NOMO-1 treated with DMSO at 0.1 percent for 48 hours (cell line): ENCODE data around the gene RIOK1.

Experiments used
- DNase-seq: peaks from one replicate; lab custom pipeline; 2025; ENCODE audit not compliant: unreplicated experiment; lab: John Stamatoyannopoulos, UW

Gene RIOK1

DNA sequence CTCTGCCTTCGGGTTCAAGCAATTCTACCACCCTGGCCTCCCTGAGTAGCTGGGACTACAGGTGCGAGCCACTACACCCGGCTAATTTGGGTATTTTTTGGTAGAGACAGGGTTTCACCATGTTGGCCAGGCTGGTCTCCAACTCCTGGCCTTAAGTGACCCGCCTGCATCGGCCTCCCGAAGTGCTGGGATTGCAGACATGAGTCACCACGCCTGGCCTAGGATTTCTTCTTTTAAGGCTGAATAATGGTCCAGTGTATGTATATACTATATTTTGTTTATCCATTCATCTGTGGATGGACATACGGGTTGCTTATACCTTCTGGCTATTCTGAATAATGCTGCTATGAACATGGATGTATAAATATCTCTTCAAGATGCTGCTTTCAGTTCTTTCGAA is 17.1 kb downstream of the RIOK1 start:
- DNase-seq = no peak

DNA sequence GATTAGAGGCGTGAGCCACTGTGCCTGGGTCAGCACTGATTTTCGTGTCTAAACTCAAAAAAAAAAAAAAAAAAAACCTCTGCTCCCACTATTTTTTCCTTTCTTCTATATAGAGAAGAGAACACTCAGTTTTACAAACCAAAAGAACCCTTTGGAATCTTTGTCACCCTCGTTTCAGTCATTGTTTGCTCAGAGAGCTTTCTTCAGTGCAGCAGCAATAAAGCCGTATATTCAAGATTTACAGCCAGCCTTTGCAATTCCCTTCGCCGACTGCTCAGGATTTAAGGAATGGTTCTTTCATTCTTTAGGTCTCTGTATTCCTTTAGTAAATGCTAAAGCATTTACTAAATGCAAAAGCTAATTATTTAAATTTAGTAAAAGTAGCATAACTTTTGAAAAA is 20.1 kb downstream of the RIOK1 start:
- DNase-seq = no peak

DNA sequence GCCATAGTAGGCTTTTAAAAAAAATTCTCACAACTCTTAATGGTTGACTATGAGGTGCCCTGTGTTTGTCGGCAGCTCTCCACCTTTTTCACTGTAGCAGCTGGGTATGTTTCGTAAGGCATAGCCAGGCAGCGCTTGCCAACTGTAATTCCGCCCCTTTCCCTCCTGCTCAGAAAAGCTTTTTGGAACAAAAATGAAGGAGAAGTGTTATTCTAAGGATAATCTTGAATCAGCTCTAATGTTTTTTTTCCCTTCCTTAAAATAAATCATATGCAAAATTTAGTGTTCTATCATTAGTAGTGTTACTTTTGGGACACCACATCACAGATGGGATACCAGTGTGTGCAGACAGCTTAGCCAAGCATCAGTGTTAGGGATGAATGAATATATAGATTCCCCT is 21.2 kb downstream of the RIOK1 start:
- DNase-seq = no peak

DNA sequence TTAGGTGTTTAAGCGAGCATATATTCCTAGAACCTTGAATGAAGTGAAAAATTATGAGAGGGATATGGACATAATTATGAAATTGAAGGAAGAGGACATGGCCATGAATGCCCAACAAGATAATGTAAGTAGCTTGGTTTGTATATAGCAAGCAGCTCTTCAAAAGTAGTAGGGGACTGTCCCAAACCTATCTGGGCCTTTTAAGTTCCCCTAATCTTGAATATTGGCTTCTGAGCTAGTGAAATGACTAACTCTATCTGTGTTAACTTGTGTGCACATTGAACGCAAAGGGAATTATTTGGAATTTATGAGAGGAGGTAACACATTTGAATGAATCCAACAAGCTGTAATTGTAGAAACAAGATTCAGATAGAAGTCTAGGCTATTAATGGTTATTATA is 21.7 kb downstream of the RIOK1 start:
- DNase-seq = no peak

DNA sequence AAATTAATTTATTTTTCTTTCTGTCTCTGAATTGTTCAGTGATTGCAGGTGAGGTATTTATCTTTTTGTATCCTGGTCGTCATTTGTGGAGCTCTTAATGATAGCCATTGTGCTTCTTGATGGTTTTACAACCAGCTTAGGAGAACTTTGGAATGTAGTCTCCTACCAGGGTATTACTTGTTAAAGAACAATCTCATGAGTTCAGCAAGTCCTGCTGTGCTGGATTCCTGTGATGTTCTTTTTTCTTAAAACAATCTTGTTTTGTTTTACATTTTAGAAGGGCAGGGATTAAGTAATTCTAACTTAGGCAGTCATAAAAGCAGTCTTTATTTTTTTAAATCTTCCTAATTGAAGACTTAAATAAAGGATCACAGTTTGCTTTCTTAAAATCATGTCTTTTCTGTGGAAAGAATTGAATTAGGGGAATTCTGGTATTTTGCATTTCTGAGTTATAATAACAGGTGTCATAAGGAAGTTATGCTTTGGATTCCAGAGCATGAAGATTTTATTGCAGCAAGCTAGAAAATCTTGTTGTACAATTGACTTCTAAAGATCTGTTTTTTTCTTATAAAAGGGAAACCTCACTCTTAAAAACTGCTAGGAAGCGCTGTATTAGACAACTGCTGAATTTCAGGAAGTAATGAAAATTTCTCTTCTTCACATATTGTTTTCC is 23.7 kb downstream of the RIOK1 start:
- DNase-seq = no peak

DNA sequence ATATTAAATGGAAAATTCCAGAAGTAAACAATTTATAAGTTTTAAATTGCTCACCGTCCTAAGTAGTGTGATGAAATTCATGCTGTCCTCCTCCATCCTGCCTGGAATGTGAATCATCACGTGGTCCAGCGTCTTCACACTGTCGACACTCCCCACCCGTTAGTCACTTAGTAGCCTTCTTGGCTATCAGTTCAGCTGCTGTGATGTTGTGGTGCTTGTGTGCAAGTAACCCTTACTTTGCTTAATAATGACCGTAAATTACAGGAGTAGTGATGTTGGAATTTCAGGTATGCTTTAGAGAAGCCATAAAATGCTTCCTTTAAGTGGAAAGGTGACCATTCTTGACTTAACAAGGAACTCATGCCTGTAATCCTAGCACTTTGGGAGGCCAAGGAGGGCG is 25.2 kb downstream of the RIOK1 start:
- DNase-seq = no peak

DNA sequence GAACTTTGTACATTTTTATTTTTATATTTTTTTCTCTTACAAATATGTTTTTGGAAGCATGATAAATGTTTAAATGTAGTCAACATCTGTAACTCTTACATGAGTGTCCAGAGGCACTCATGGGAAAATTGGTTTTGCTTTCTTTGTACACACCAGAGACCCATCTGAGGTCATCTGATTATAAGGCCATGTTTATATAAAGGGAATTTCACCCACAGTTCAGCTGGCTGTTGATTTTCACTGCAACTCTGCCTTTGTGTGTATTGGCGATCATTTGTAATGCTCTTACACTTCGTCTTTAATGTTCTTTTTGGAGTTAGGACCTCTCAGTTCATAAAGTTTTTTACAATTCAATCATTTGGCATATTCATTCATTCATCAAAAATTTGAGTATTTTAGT is 28.1 kb downstream of the RIOK1 start:
- no peak for DNase-seq

DNA sequence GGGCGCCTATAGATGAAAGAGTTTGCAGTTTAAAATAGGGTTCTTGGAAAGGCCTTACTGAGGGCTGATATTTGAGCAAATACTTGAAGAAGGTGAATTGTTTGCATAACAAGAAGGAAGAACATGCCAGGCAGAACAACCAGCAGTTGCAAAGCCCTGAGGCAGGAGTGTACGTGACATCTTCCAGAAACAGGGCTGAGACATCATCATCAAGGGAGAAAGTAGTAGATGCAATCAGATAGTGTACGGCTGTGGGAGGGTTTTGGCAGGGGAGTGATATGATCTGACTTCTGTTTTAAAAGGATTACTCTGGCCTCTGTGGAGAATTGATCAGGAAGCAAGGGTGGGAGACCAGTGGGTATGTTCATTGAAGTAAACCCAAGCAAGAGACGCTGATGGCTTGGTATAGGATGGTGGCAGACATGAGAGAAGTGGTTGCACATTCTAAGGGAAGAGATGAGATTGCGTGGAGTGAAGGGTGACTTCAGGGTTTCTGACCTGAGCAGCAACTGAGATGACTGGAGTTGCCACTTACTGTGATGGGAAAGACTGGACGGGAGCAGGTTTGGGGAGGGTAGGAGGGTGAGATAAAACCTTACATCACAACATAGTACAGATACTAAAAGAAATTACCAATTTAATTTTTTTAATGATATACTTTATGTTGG is 28.8 kb downstream of the RIOK1 start:
- DNase-seq = no peak

DNA sequence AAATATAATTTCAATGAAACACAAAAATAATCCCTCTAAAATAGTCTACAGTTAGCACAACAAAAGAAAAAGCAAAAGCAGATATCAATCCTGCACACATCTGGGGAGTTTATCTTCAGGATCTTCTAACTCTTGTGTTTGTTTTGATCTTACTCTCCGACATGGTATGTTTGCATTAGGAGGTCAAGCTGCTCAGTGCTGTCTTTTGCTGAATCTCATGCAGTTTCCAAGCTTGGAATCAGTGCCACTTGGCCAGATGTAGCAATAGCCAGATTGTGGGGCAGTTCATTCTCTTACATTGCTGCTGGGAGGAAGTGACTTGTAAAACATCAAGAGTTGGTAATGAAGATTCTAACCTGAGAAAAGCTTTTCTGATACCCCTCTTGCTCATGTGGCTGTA is 29.5 kb downstream of the RIOK1 start:
- no peak for DNase-seq

DNA sequence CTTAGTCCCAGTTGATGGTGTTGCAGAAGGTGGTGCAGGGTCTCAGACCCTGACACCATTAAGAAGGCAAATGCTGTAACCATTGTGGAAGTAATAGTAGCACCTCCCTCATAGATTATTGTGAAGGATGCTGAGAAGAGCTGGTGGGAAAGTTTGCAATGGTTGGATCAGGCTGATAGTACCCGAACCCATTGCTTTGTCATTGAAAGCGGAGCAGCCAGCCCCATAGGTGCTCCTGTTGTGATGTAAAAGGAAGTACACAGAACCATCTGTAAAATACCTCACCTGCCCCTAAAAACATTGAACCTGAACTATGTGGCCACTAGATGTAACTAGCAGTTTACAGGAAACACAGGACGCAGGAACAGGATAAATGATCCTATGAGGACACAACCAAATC is 31.5 kb downstream of the RIOK1 start:
- DNase-seq = no peak

DNA sequence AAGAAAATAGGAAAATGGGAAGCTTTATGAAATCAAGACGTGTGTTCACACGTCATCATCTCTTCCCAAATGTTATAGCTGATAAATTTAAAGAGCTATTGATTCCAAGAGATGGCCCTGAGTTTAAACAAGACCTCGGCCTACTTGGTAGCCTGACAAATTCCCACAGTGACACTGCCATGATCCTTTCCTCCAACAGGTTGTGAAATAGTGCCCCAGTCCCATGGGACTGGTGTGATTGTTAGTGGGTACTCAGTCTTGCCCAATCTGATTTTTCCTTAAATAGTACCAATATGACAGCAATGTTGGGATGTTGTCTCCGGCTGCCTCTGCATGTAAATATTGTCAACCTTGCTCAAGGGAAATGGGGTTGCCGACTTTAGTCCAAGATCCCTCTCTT is 34.5 kb downstream of the RIOK1 start:
- DNase-seq = no peak

DNA sequence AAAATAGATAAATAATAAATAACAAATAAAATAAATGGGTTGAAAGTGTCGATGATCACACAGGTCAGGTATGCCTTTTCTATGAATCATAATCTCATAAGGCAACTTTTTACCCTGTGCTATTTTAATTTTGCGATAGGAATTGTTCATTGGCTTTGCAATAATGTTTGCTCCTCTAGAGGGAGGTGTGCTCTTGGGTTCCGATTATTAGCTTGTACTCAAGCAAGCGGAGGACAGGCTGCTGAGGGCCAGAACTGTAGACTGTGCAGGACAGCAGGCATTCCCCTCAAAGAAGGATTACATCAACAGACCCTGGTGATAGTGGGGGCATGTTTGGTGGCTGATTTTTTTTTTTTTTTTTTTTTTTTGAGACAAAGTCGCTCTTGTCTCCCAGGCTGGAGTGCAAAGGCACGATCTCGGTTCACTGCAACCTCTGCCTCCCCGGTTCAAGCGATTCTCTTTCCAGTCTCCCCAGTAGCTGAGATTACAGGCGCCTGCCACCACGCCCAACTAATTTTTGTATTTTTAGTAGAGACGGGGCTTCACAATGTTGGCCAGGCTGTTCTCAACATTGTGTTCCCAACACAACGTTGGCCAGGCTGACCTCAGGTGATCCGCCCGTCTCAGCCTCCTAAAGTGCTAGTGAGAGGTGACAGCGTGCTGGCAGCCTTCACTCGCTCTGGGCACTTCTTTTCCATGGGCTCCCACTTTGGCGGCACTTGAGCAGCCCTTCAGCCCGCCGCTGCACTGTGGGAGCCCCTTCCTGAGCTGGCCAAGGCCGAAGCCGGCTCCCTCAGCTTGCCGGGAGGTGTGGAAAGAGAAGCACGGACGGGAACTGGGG is 35.6 kb downstream of the RIOK1 start:
- peak; percentile 39 for DNase-seq

DNA sequence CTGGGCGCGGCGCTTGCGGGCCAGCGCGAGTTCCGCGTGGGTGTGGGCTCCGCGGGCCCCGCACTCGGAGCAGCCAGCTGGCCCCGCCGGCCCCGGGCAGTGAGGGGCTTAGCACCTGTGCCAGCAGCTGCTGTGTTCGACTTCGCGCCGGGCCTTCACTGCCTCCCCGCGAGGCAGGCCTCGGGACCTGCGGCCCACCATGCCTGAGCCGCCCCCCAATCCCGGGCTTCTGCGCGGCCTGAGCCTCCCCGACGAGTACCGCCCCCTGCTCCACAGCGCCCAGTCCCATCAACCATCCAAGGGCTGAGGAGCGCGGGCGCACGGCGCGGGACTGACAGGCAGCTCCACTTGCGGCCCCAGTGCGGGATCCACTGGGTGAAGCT is 36.2 kb downstream of the RIOK1 start:
- DNase-seq = no peak

DNA sequence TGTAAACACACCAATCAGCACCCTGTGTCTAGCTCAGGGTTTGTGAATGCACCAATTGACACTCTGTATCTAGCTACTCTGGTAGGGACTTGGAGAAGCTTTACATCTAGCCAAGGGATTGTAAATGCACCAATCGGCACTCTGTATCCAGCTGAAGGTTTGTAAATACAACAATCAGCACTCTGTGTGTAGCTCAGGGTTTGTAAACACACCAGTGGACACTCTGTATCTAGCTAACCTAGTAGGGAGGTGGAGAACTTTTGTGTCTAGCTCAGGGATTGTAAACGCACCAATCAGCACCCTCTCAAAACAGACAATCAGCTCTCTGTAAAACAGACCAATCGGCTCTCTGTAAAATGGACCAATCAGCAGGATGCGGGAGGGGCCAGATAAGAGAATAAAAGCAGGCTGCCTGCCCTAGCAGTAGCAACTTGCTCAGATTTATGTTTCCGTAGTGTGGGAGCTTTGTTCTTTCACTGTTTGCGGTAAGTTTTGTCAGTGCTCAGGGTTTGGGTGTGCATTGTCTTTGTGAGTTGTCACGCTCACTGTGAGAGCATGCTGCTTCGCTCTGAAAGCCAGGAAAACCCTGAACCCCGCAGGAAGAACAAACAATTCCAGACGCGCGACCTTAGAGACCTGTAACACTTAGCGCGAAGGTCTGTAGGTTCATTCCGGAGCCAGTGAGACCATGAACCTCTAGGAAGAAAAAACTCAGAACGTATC is 37.0 kb downstream of the RIOK1 start:
- no peak for DNase-seq

DNA sequence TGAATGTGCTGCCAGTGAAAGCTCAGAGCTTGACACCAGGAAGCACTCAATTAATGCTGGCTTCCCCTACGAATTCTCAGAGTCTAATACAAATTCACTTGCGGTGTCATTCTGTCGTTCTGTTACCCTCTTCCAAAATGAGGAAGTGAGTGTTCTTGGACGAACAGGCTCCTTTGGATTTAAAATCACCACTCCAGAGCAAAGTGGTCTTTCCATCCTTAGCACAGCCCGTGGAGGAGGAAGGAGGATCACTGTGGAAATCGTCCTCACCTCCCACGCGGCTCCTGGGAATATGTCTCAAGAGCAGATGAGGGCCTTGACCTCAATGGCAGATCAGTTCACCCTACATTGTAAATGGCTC is 41.7 kb downstream of the RIOK1 start:
- peak; percentile 79 for DNase-seq

DNA sequence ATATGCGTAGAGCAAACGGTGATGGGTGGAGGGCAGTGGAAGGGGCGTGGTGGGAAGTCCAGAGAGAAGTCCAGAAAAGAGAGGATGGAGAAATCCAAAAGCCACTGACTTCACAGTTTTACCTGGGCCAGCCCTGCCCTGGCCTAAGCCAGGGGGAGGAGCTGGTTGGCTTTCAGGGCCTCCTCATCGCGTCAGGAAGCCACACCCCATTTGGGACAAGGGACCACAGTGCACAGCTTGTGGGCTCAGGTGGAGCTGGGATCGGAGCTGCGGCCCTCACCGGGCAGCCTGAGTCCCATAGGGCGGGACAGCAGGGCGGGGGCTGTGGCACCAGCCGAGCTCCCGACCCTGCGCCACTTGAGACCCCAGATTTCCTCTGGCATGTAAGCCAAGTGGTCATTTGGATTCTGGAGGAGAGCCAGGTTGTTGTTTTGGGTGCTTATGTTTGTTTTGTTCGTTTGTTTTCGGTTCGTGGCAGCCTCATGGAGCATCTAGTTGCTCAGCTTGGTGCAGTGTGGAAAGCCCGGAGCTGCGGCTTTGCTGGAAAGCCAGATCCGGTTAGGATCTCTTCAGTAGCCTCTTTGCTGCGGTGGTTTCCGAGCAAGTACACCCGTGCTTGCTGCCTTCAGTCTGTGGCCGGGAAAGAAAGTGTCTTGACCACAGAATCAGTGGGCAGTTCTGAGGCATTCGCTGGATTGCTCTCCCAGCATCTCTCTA is 42.2 kb downstream of the RIOK1 start:
- DNase-seq = no peak

DNA sequence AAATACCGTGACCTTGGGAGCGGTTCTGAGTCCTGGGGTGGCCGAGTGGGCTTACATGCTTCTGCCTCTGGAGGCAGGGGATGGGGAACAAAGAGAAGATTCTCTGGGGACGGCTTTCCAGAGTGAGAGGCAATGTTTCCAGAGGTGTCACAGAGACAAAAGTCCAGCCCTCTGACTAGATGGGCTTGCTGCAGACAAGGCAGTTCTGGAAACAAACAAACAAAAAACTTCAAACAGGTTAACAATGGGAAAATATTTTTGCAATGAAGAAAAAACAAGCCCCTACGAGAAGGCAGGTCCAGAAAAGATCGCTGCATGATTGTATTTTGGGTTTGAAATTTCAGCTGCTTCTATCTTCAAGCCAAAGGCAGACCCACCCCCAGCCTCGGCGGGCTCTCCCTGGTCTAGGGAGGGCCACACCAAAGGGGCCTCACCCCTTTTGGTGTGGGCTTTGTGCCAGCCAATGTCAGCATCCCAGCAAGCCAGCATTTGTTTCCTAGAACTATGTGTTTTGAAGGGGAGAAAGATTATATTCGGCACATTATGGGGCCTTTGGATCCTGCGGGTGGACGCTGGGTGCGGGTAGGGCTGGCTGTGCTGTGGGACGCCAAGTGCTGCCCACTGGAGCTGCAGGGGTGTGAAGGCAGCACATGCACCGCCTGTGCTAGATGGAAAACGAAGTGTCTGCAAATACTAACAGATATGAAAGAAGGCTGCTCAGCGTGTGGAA is 42.9 kb downstream of the RIOK1 start:
- no peak for DNase-seq

DNA sequence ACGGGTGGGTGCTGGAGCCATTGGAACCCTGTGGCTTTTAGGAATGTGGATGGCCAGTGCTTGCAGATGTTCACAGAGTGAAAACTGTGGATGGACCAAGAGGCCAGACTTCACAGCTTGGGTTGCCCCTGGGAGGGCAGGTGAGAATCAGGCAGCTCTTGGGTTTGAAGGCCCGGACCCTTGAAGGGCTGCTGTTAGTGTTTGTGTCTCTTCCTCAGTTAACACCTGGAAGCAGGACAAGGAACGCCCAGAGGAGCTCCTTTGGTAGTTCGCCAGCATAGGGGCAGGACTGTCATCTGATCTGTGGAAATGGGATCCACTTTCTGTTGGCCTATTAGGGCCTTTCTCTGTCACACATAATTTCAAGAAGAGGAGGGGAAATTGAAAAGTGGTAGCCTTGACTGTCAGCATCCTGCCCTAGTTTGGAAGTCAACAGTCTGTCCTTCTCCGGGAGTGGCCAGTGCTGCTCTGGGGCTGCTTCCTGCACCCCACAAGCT is 43.6 kb downstream of the RIOK1 start:
- no peak for DNase-seq

DNA sequence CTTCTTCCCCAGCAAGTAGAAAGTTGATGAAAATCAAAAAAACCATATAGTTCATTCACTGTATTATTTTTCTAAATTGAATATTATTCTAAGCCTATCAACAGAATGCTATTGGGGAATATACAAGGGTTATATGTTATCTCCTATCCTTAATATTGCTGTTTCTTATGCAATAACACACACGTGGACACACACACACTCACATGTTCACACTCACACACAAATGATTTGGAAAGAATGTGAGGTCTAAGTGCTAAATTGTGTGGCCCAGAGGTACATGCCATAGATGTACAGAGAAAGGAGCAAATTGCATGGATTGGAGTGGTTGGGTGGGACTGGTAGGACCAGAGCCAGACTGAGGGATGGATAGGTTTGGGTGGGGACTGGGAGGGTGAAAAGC is 45.1 kb downstream of the RIOK1 start:
- no peak for DNase-seq

DNA sequence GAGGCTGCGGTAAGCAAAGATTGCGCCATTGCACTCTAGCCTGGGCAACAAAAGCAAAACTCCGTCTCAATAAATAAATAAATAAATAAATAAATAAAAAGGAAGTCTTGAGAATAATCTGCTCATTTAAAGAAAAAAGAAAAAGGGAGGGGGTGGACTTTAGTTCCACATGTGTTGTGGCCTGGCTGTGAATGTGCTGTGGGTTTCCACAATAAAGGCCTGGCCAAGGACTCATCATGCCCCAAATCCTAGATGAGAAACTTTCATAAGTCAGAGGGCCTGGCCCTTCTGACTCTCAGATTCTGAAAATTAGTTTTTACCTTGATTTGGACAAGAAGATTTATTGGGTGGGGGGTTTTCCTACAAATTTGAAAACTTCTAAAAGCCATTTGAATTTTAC is 48.4 kb downstream of the RIOK1 start:
- no peak for DNase-seq
